Inferior parietal cortex (tissue), 1 donor: Measurements from ENCODE around the gene TMEM165.
A peak's percentile ranks its signal among the peaks of the same experiment; 100 is the strongest.

Source experiments
- DNase-seq: peaks from one replicate; pipeline ENCODE4 v3.0.0-alpha.2; 2016; ENCODE audit errors: extremely low spot score

TMEM165 gene

DNA sequence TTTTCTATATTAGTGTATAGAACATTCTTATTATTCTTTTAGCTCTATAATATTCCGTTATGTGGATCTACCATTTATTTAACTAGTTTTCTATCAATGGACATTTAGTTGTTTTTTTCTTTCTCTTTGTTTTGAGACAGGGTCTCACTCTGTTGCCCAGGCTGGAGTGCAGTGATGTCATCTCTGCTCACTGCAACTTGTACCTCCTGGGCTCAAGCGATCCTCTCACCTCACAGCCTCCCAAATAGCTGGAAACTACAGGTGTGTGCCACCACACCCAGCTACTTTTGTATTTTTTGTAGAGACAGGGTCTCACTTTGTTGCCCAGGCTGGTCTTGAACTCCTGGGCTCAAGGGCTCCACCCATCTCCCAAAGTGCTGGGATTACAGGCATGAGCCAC lies 10.8 kb downstream of the TMEM165 start:
- no peak for DNase-seq

DNA sequence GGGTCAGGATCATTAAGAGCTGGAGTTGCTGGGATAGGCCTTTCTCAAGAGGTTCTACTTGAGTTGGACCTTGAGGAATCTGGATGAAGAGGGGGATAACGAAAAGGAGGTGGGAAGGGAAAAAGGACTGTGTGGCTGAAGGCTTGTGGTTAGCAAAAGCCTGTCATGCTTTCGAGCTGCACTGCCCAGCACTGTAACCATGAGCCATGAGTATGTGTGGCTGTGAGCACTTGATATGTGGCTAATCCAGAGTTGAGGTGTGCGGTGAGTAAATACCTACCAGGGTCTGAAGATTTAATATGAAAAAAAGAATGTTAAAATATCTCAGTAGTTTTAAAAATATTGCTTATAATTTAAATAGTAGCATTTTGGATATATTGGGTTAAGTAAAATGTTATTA lies 11.4 kb downstream of the TMEM165 start:
- no peak for DNase-seq

DNA sequence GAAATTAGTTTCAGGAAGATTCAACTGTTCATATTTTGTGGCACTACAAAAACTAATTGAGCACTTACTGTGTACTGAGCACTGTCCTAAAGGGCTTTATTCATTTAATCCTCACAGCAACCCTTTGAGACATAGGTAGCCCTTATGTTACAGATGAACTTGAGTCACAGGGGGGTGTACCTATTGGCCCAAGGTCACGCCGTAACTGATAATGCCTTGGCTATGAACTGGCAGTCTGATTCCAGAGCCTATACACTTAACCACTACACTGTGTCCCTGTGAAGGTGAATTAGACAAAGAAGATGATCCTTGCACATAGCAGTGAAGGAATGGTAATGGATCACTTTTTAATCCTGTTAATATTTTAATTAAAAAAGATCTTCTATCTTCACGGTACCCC lies 12.0 kb downstream of the TMEM165 start:
- no peak for DNase-seq

GRCh38 chr4:55409468-55410171 lies 13.9 kb downstream of the TMEM165 start:
- DNase-seq: peak; percentile 57

GRCh38 chr4:55410431-55410830 lies 14.7 kb downstream of the TMEM165 start:
- DNase-seq: no peak

DNA sequence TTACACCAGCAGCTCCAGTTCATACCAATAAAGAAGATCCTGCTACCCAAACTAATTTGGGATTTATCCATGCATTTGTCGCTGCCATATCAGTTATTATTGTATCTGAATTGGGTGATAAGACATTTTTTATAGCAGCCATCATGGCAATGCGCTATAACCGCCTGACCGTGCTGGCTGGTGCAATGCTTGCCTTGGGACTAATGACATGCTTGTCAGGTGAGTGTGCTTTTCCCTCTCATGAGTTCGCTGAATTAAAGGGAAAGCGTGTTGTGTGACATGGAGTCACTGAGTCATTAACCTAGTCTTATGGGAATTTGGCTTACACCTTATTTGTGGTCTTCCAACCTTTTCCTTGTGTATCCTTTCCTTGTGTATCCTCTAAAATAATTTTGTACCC lies 15.9 kb downstream of the TMEM165 start:
- DNase-seq: no peak

- DNase-seq: no peak
These were observed 20.4 kb downstream of the TMEM165 start for GRCh38 chr4:55416176-55416575.

DNA sequence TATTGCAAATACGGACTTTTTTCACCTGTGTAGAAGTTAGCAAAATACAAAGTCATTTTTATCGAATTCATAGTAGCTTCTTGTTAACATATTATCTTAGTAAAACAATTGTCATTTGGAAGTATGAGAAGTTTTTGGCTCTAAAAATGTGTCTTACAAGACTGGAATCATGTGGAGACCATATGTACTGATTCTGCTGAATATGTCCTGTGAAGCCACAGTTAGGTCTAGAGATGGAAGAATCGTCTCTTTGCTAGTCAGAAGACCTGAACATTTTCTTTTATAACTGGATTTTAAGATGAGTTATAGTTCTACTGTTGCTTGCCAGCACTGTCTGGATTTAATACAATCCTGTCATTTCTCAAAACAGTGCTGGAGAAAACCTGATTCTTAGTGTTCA lies 29.0 kb downstream of the TMEM165 start:
- DNase-seq: no peak

DNA sequence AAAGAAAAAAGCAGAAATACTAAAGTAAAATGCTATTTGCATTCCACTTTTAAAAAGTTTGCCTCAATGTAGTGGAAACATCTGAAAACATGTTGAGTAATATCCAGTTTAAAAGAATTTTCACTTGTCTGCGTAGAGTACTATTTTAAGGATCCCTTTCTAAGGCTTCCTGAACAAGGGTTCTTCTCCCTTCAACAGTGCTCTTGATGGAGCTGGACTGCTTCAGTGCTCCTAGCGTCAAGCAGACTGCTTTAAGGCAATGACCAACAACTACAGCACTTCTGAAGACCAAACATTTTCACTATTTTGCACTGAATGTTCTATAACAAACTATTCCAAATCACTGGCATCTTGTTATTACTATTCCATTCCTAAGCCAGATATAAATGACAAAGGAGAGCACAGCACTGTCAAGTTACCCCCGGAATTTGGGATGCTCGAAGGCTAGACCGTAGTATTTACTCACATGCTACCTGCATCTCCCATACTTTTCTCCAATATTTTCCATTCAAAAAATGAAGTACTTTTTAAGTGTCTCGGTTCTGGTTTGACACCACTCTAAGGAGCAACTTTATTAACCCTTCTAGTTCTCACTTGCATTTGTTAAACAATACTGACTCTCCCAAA lies 36.1 kb downstream of the TMEM165 start:
- DNase-seq: no peak

DNA sequence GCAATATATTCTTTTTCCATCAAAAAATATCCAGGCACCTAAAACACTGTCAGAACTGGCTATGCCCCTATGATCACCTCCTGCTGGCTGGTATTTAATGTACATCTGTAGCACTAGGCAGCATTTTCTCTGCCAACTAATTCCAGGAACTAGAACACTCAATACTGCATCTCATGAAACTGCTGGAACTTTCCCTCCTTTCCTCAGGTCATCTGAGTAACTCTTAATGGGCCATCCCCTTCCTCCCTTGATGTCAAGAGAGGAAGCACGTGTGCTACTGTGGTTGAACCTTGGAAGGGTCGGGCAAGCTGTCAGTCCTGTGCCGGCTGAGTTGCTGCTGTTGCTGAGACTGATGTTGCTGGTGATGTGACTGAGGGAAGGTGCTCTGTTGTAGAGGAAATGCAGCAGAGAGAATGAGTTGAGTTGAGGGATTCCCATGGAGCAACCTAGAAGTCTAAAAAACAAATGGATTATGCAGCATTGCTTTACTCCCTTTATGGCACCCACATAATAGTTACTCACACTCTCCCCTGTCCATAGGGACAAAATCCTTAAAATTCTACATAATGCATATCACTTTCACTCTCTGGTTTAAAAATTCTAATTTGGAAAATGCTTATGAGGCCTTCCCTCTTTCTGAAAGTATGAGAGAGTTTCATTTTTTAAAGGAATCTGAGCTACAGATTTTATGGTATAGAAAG lies 39.5 kb downstream of the TMEM165 start:
- DNase-seq: no peak

DNA sequence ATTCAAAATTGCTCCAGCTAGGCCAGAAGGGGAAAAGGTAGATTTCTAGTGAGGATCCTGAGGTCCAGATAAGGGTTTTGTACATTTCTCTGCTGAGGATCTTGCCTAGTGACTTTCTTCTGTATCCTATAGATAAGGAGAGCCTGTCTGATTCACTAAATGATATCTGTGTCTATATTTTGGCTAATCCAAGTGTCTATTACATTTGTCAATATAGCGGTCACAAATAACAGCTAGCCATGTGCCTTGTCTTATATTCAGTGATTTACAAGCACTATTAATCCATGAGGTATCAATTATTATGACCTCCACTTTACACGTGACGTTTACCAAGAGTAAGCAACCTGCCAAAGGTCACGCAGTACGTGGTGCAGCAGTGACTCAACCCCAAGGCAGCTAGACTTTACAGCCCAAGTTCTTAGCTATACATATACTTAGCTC lies 41.6 kb downstream of the TMEM165 start:
- no peak for DNase-seq

DNA sequence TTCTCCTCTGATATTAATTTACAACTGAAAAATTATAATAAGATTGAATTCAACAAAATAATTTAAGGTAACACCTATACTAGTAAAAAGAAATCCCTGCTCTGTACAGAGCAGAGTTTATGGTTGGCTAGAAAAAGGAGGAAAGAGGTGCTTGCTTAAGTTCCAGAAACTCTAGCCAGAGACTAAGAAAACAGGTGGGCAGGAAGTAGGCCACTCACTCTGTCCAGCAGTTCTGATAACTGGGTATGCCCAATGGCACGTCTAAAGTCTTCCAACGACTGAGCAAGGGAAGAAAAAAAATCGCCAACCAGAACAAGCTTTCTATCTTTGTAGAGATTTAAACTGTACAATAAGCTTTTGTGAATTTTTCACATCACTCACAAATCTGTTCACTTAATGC lies 42.1 kb downstream of the TMEM165 start:
- DNase-seq: no peak

DNA sequence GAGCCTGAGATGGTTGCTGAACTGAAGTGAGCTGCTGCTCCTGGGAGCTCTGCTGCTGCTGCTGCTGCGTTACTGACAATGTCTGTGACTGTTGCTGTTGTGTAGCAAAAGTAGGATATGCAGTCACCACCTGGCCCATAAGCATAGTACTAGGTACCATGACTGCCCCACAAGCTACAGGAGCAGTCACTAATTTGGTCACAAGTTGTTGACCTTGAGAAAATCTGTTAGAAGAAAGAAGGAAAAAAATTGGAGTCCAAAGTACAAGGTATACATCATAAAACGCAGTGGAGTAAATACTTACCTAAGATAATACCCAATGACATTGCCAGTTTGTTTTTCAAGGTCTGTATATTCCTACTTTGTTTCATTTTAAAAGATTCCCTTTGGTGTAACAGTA lies 42.6 kb downstream of the TMEM165 start:
- no peak for DNase-seq

DNA sequence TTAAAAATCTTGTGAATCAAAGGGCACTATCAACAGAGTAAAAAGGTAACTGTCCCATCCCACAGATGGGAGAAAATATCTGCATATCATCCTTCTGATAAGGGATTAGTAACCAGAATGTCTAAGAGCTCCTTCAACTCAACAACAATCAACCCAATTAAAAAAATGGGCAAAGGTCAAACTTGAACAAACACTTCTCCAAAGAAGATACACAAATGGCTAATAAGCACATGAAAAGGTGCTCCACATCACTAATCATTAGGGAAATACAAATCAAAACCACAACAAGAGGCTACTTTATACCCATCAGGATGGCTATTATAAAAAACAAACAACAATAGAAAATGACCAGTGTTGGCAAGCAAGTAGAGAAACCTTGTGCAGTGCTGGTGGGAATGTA lies 43.3 kb downstream of the TMEM165 start:
- no peak for DNase-seq

DNA sequence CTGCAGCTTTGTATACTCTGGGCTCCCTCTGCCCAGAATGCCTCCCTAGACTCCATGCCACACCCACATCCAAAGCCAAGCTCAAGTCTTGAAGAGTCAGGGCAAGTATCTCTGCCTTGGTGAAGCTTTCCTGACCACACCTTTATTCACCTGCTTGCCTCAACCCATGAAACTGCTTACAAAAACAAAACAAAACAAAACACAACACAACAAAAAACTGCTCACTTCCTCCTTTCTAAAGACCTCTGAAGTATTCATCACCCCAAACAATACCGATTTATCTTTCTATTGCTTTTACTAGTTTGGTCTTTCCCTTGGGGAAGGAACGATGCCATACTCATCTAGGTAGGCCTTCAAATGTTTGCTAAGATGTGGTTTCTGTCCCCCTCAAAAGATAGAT lies 45.0 kb downstream of the TMEM165 start:
- no peak for DNase-seq

DNA sequence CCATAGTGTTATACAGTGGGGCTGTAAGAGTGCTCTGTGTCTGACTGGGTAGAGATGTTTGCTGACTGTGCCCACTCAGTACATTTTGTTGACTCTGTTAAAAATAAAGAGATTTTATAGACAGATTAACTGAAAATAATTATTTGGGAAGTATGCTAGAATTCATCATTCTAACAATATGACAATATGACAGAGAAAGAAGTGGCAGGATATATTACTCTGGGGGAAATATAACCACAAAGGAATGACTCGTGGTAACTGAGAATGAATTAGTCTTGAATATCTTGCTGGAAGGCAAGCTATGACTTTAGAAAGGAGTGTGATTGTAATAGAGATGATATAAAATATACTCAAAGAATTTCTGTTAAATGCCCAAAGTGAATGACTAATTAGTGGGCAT lies 46.8 kb downstream of the TMEM165 start:
- DNase-seq: no peak

GRCh38 chr4:55444827-55445226 lies 49.1 kb downstream of the TMEM165 start:
- DNase-seq: no peak

- no peak for DNase-seq
These were observed 50.3 kb downstream of the TMEM165 start for GRCh38 chr4:55445921-55446577.

- no peak for DNase-seq
These were observed 50.8 kb downstream of the TMEM165 start for GRCh38 chr4:55446578-55446922.

DNA sequence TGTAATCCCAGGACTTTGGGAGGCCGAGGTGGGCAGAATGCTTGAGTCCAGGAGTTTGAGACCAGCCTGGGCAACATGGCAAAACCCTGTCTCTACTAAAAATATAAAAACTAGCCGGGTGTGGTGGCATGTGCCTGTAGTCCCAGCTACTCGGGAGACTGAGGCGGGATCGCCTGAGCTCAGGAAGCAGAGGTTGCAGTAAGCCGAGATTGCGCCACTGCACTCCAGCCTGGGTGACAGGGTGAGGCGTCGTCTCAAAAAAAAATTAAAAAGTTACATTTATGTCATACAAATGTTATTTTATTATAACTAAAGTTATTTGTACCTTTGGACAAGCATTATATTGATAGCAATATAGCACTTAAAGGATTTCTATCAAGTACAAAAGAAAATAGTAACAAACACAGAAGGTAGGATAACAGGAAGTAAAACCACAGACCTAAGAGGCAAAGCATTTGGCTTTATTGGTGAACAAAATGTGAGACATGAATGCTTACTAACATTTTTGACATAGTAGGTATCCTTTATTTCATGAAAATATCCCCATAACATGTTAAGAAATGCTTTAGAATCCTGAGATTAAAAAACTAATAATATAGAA lies 51.5 kb downstream of the TMEM165 start:
- DNase-seq: no peak

GRCh38 chr4:55447831-55448230 lies 52.1 kb downstream of the TMEM165 start:
- no peak for DNase-seq

GRCh38 chr4:55450566-55450965 lies 54.8 kb downstream of the TMEM165 start:
- no peak for DNase-seq
